A549 (cell line): ENCODE measurements around the gene MORN4.

Experiments used
- BHLHE40 ChIP-seq: IDR thresholded peaks from 2 replicates; pipeline ENCODE4 v1.6.1; 2012; ENCODE audit warnings: low read depth, low read length, inconsistent platforms
- CTCF ChIP-seq: fragments of >200 bp; sonication (Bioruptor Twin); formaldehyde crosslinking; IDR thresholded peaks from 3 replicates; pipeline ENCODE4 v1.5.1; 2016
- FOSL2 ChIP-seq, 2 experiments: fragments of 450-650 bp in 1 of 2; fragments of >200 bp in 1 of 2; sonication (Bioruptor Twin) in 1 of 2; formaldehyde crosslinking; IDR thresholded peaks; 2 replicates each; pipeline versions ENCODE4 v1.5.0 to v1.6.1; 2016 to 2020; ENCODE audit warnings: mild to moderate bottlenecking in 1 of 2, moderate library complexity in 1 of 2
- PHF8 ChIP-seq: fragments of 200-600 bp; sonication (generic); IDR thresholded peaks from 2 replicates; pipeline ENCODE4 v1.6.1; 2016; ENCODE audit warnings: low read depth, mild to moderate bottlenecking, antibody characterized with exemption, moderate library complexity, borderline replicate concordance
- TF ChIP-seq, protein P1 (sequence below): IDR thresholded peaks from 2 replicates; pipeline ENCODE4 v1.6.1; 2012

DNA sequence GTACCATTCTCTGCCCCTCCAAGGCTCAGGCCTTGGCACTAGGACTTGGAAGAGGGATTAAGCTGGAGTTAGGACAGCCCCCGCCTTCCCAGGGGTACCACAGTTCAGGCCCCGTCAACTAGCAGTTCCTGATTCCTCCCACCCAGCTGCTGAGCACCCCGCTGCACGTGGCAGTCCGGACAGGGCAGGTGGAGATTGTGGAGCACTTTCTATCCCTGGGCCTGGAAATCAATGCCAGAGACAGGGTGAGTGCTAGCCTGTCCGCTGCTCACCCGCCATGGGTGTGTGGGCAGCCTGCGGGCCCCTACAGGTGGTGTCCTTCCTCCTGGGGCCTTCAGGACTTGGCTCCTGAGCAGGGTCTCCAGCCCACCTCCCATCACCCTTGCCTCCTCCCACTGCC lies 51.1 kb downstream of the MORN4 start:
- TF ChIP-seq CTCF (no peak), PHF8 (no peak), FOSL2 (IDR thresholded peaks at IDR 0.05) (no peak), FOSL2 (CRISPR knock-in tag; IDR thresholded peaks at IDR 0.05) (no peak), BHLHE40 (no peak)
- TF ChIP-seq, protein P1, sequence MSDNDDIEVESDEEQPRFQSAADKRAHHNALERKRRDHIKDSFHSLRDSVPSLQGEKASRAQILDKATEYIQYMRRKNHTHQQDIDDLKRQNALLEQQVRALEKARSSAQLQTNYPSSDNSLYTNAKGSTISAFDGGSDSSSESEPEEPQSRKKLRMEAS, result no peak
